ENCODE data around the gene NELFA. TPM values are rescaled to one million over a fixed set of nuclear protein-coding genes. Genes with fewer than 3 reads are reported as not detected.

Gene NELFA
- 10 to 100 TPM in 1 of 2 donors, 1 to 10 TPM in 1; 8.0 to 12.7 TPM for total RNA-seq

DNA sequence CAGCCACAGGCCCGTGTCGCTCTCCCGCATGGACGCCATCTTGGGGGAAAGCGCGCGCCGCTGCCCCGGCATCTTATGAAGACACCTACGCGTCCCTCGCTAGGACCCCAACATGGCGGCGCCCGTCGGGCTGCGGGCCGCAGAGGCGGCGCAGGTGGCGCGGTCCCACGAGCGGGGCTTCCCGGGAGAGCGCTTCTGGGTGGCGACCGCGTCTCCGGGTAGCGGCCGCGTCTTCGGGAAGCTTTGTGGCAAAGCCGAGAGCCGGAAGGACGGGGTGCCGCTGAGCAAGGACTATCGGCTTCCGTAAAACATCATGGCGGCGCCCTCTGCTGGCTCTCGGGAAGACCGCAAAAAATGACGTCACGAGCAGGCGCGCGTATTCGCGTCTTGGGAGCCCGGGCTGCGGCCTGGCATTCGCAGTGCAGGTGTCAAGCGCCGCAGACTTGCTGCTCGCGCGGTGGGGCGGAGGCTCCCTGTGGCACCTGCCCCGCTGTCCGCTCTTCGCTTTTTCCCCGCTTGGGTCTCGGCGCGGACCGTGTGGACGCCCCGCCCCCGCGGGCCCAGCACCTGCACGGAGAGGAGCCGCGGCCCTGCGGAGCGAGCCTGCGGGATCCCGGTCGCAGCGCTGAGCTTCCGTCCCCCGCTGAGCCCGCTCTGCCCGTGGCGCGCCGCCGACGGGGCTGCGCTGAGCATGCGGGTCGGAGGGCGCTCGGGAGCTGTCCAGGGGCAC lies at the start of gene NELFA:
NELFA (minus strand) TSS at position 54 of the 730 bp plus-strand sequence; CDS start at position 39, 15 bp downstream.
- H3K9me3 ChIP-seq = no peaks in the 10 kb centered on the region
- H3K4me1 ChIP-seq = peaks cover 0 to 25% of the 10 kb centered on the region in 2 donors
- H3K4me3 ChIP-seq = peak within 1 kb of the TSS; percentile 85 to 98
- peak; percentile 95 for DNase-seq (ENCODE audit: low spot score)
- TF ChIP-seq, protein P1, sequence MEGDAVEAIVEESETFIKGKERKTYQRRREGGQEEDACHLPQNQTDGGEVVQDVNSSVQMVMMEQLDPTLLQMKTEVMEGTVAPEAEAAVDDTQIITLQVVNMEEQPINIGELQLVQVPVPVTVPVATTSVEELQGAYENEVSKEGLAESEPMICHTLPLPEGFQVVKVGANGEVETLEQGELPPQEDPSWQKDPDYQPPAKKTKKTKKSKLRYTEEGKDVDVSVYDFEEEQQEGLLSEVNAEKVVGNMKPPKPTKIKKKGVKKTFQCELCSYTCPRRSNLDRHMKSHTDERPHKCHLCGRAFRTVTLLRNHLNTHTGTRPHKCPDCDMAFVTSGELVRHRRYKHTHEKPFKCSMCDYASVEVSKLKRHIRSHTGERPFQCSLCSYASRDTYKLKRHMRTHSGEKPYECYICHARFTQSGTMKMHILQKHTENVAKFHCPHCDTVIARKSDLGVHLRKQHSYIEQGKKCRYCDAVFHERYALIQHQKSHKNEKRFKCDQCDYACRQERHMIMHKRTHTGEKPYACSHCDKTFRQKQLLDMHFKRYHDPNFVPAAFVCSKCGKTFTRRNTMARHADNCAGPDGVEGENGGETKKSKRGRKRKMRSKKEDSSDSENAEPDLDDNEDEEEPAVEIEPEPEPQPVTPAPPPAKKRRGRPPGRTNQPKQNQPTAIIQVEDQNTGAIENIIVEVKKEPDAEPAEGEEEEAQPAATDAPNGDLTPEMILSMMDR (IDR thresholded peaks at IDR 0.05) = peak; percentile 47 to 53
- H3K36me3 ChIP-seq = no peaks in the 10 kb centered on the region
- peak within 1 kb of the TSS; percentile 96 to 99 for H3K27ac ChIP-seq
- no peaks in the 10 kb centered on the region for H3K27me3 ChIP-seq

DNA sequence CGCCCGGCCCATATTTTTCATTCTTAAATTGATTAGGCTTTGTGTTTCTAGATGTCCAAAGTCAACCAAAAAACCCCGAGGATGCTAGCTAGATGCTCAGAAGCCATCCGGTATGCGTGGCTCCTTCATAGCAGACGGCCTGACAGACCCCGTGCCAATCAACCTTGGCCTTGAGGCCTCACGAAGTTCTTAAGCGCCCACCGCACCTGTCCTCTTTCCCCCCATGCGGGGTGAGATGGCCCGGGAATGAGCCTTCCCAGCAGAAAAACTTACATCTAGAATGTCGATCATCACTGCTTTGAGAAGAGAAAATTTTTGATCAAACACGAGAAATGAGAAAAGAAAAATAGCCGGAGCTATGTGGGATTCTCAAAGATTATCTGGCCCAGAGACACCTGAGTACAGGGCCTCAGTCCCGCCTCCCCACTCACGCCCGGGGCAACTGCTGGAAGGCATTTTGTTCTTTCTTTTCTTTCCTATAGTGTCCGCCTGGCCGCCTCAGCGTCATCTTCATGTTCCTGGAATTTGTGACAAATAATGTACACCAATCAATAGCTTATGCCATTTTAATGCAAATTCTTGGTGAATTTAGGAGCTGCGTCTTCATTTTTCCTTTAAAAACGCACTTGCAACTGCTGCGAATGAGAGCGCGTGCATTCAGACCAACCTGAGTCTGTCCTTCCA lies 48.8 kb upstream of the NELFA start:
- Histone ChIP-seq H3K36me3 (no peaks in the 10 kb centered on the region), H3K4me3 (no peak overlapping the region), H3K27me3 (peaks cover 0 to 6% of the 10 kb centered on the region in 2 donors), H3K9me3 (no peaks in the 10 kb centered on the region), H3K4me1 (peaks cover 0 to 15% of the 10 kb centered on the region in 2 donors), H3K27ac (no peak overlapping the region)
- DNase-seq (ENCODE audit: low spot score) = no peak
- TF ChIP-seq, protein P1 (IDR thresholded peaks at IDR 0.05) = no peak

DNA sequence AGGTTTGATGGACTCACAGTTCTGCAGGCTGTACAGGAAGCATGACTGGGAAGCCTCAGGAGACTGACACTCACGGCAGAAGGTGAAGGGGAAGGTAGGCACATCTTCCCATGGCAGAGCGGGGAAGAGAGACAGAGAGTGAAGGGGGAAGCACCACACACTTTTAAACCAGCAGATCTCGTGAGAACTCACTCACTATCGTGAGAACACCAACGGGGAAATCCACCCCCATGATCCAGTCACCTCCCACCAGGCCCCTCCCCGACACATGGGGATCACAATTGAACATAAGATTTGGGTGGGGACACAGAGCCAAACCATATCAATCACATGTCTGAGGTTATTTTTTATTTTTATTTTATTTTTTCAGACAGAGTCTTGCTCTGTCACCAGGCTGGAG lies 45.4 kb upstream of the NELFA start:
- H3K36me3 ChIP-seq = no peaks in the 10 kb centered on the region
- H3K4me1 ChIP-seq = peaks cover 0 to 5% of the 10 kb centered on the region in 2 donors
- DNase-seq (ENCODE audit: low spot score) = no peak
- no peaks in the 10 kb centered on the region for H3K9me3 ChIP-seq
- H3K27me3 ChIP-seq = no peaks in the 10 kb centered on the region
- no peak overlapping the region for H3K4me3 ChIP-seq
- H3K27ac ChIP-seq = no peak overlapping the region
- TF ChIP-seq, protein P1 (IDR thresholded peaks at IDR 0.05) = no peak

DNA sequence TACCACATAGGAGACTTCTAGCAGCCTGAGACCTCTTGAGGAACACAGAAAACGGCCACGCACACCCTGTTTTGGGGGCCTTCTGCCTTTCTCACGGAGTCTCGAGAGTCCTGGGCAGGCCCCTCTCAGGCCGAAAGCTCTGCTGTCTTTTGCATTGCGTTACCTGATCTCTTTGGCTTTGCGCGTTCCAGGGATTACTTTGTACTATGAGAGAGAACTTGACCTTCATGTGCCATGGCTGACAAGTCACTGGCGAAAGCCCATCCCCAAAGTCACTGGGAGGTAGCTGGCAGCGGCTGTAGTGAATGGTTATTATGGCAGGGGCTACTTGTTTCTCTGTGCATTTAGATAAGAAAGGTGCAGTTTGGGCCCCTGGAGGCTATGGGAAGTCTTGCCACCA lies 42.3 kb upstream of the NELFA start:
- Histone ChIP-seq H3K9me3 (no peaks in the 10 kb centered on the region), H3K4me1 (no peaks in the 10 kb centered on the region), H3K27me3 (peaks cover 0 to 5% of the 10 kb centered on the region in 2 donors), H3K36me3 (no peaks in the 10 kb centered on the region), H3K4me3 (no peak overlapping the region), H3K27ac (no peak overlapping the region)
- TF ChIP-seq, protein P1 (IDR thresholded peaks at IDR 0.05) = no peak
- no peak for DNase-seq (ENCODE audit: low spot score)

DNA sequence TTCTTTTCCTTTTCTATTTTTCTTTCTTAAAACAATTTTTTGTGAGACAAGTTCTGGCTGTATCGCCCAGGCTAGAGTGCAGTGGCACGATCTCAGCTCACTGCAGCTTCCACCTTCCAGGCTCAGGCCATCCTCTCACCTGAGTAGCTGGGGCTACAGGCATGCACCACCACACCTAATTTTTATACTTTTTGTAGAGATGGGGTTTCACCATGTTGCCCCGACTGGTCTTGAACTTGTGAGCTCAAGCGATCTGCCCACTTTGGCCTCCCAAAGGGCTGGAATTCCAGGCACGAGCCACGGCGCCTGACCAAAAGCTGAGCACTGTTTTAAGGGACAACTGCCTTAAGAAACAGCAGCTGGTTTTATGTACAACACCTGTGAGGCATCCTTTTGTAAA lies 41.0 kb upstream of the NELFA start:
- Histone ChIP-seq H3K4me1 (no peaks in the 10 kb centered on the region), H3K4me3 (no peak overlapping the region), H3K27ac (no peak overlapping the region), H3K9me3 (no peaks in the 10 kb centered on the region), H3K27me3 (peaks cover 0 to 5% of the 10 kb centered on the region in 2 donors), H3K36me3 (no peaks in the 10 kb centered on the region)
- DNase-seq (ENCODE audit: low spot score) = no peak
- TF ChIP-seq, protein P1 (IDR thresholded peaks at IDR 0.05) = no peak

Data from right atrium auricular region (tissue), 2 donors.